ENCODE results near the gene ZBTB21.
"Not testable (repeated sequence)": the region's sequence is repeated elsewhere in the genome, so short reads cannot be mapped to it uniquely, and the experiment has no call there.

The ZBTB21 gene

GRCh38 chr21:41951876-41952567 lies 58.1 kb downstream of the ZBTB21 start:
- ATAC-seq (no peak), DNase-seq (no peak)

GRCh38 chr21:41950941-41951351 lies 59.2 kb downstream of the ZBTB21 start:
- no peak for DNase-seq
- ATAC-seq = no peak

- DNase-seq, ATAC-seq: not testable (repeated sequence)
These were observed 60.5 kb downstream of the ZBTB21 start for GRCh38 chr21:41949631-41950030.

GRCh38 chr21:41948901-41949300 lies 61.3 kb downstream of the ZBTB21 start:
- ATAC-seq = no peak
- DNase-seq = no peak

DNA sequence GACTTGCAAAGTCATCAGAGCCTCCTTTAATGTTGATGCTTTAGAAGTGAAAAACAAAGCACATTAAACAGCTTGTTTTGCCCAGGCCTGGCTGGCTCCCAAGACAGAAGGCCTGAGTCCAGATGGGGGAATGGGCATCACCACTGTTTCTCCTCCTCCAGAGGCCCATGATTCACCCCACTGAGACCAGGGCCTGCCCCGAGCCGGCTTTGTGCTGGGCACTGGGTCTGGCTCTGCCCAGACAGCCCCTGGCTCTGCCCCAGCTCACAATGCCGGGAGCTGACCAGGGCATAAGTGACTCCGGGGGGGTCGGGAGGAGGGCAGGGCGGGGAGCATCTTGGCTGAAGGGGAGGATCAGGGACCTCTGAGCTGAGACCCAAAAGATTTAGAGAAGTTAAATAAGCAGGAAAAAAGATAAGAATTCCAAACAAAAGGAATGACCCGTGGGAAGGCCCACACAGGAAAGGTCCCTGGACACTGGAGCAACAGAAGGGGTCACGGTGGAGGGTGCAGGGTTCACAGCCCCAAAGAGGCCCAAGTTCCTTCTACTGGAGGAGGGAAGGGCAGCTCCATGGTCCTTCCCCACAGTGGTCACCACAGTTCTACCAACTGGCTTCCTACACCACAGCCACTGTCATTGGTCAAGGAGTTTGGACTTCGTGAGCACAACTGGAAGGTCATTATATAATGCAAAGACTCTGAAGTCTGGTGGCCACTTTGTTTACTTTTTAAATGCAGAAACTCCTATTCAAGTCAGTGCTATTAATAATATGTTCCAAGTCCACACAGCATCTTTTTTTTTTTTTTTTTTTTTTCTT lies 61.9 kb downstream of the ZBTB21 start:
- no peak for ATAC-seq
- no peak for DNase-seq

DNA sequence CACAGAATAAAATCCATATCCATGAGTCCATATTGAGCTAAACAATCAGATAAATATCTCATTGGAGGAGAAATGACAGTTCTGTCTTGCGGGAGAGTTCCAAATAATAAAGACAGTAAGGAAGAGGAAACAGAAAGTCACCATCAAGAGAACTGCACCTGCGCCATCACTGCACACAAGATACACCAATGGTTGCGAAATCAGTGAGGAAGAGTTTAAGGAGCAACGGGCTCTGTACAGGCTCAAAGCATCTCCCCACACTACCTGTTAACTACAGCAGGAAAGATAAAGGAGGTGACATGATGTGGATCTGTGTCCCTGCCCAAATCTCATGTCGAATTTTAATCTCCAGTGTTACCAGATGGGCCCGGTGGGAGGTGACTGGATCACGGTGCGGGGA lies 64.2 kb downstream of the ZBTB21 start:
- ATAC-seq (no peak), DNase-seq (no peak)

GRCh38 chr21:41943851-41944250 lies 66.3 kb downstream of the ZBTB21 start:
- DNase-seq = no peak

DNA sequence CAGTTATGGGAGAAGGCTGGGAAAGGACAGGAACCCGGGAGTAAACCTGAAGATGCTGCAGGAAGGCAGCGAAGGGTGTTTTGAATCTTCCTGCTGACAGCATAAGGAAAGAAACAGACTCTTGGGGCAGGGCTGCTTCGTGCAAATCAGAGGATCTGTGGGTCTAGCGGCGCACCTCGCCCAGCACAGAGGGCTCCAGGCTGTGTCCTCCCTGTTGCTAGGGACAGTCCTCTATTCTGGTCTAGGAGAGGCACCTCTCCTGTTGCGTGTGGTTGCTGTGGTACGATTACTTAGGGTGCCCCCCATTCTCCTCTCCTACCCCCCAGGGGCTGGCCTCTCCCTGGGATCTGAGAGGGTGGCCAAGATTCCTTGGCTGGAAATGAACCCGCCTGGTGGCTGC lies 67.7 kb downstream of the ZBTB21 start:
- DNase-seq (no peak), ATAC-seq (no peak)

More at GRCh38 chr21:41943851-41944250, 66.3 kb downstream of the ZBTB21 start:
- ATAC-seq = no peak

DNA sequence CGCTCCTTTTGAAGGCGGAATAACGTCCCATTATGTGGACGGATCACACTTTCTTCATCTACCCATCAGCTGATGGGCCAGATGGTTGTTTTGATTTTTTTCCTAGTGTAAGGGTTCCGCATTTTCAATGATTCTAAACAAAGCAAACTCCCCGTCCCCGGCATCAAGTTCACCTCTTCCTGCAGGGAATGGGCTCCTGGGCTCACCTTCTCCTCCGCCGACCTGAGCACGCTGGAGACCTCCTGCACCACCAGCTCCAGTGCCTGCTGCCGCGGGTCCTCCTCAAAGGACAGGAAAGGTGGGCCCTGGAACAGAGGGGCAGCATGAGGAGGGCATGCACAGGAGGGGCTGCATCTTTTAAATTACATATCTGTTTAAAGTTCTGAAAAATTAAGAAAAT lies 68.2 kb downstream of the ZBTB21 start:
- DNase-seq = no peak
- no peak for ATAC-seq

GRCh38 chr21:41940431-41940830 lies 69.7 kb downstream of the ZBTB21 start:
- DNase-seq (no peak), ATAC-seq (no peak)

GRCh38 chr21:41939391-41939790 lies 70.8 kb downstream of the ZBTB21 start:
- no peak for ATAC-seq

More at GRCh38 chr21:41939391-41939790, 70.8 kb downstream of the ZBTB21 start:
- DNase-seq = no peak

All from stimulated activated naive CD8-positive, alpha-beta T cell treated with anti-CD3 and anti-CD28 coated beads, Interleukin-15, Interleukin-2, amounts not matched to agents 100 U/mL and 50 U/mL, for 24 hours (primary cell).